Lung microvascular endothelial cell (primary cell): Measurements from ENCODE around the gene DDX4. TPM values are rescaled to one million over a fixed set of nuclear protein-coding genes. Genes with fewer than 3 reads are reported as not detected.
A peak's percentile ranks its signal among the peaks of the same experiment; 100 is the strongest.
"Not testable (repeated sequence)": the region's sequence is repeated elsewhere in the genome, so short reads cannot be mapped to it uniquely, and the experiment has no call there.

Experiments
- DNase-seq, 2 donors: peaks; one replicate each; pipeline versions ENCODE4 v3.0.0 to v3.0.0-alpha.2; 2010; ENCODE audit warnings: low read depth in 2 of 2
- total RNA-seq: library from RNA; depleted of rRNA; stranded (reverse); fragments of >200 nt; gene quantifications from 2 replicates; pipeline ENCODE4 v1.2.1, GENCODE V29; 2014

Gene DDX4
- not detected in 2 replicates for total RNA-seq

- DNase-seq, result no peak
These were observed at the start of gene DDX4 for GRCh38 chr5:55737793-55738192. Gene DDX4 (plus strand): TSS chr5:55738061. CDS start chr5:55738964, 903 bp downstream.

DNA sequence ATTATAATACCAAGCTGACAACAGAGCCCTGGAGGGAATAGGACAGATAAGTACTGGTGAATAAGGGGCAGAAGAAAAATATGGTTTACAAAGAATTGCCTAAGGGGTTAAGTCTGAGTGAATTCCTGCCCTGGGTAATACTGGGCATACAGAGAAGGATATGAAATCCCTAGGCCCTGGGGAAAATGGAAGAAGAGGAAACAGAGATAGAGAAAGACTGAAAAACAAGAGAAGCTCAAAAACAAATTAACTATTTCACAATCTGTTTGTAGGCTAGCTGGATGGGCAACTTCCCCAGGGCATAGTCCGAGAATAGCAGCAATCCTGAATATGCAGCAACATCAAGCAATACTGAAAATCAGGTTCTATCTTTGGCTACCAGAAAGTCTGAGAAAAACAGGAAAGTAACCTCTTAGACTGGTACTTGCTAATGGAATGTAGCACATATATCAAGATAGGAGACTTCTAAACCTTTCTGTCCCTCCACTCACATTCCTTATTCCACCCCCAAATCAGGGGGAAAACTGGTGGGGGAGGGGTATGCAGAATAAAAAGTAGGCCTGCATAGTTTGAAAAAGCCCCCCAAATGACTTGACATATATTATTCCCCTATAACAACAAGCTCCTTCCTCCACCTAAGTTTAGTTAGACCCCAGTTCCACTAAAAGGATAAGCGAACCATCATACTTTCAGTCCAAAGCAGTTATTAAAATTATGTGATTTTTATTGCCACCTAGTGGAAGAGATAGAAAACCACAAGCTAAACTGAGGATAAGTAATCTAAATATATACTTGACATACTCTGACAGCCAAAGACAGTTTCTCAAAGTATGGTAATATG, 46.4 kb upstream of the DDX4 start:
- DNase-seq, result peak; percentile 57 to 73

DNA sequence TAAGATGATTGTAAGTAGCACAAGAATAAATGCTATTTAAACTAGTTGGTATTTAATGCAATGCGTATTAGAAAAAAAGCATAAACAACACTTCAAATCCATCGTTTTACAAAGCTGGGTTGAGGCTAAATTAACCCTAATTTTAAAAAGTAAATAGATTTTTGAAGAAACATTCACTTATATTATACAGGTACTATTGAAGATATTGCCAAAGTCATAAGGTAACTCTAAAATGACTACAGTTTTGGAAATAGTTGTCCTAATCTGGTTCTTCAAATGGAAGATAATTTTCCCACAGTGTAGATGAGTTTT, 45.8 kb upstream of the DDX4 start:
- no peak for DNase-seq

DNA sequence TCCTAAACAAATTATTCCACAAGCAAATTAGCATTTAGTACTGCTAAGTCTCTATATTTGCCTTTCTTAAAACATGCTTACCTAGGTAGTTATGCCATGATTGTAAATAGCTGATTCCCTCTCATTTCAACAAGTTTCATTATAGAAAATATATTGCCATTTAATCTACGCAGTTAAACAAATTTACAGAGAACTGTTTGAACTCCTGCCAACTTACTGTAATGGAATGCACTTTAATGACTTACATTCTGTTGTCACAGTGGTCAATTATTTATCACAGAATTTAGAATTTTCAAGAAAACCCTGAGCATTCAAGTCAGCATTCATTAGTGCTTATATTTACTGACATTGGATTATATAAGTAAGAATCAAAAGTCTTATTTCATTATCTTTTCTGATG, 45.4 kb upstream of the DDX4 start:
- DNase-seq, result no peak

DNA sequence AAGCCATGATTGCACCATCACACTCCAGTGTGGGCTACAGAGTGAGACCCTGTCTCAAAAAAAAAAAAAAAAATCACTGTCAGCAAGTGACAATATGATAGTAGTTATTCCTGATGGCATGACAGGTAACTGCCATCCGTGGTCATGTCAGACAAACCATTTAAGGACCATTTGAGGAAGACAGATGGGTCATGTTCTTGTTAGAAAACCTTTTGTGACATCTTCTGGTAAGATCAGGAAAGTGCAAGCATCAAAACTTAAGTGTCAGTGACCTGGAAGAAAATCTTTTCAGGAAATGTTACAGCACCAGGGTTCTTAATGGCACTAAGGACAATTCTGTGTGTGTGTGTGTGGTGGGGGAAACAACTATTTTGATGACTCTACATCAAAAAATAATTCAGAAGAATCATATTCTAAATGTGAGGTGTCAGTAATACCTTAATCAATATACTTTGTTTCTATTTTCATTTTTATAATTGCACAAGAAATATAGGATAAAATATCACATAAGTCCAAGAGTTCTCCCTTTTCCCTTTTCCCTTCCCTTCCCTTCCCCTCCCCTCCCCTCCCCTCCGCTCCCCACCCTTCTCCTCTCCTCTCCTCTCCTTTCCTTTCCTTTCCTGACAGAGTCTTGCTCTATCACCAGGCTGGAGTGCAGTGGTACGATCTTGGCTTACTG, 43.6 kb upstream of the DDX4 start:
- peak; percentile 26 to 50 for DNase-seq

GRCh38 chr5:55696704-55697103, 41.2 kb upstream of the DDX4 start:
- not testable (repeated sequence) for DNase-seq

DNA sequence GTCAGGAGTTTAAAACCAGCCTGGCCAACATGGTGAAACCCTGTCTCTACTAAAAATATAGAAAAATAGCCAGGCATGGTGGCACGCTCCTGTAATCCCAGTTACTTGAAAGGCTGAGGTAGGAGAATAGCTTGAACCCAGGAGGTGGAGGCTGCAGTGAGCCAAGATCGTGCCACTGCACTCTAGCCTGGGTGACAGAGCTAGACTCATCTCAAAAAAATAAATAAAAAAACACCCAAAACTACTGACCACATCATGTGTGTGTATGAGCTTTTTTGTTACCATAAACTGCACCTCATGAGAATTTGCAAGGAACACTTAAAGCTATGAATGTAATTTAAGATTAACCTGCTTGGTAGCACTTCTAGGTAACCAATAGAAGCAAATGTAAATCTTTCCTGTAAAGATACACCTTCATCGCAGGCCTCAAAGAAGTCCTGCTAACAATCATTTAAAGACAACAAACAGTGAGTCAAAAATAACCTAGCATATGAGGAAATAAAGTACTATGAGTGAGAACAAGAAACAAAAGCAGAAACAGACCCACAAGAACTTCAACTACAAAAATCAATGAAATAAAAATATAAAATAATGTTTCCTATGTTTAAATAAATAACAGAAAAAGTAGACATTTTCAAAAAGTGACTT, 38.7 kb upstream of the DDX4 start:
- no peak for DNase-seq

- no peak for DNase-seq
These were observed 37.1 kb upstream of the DDX4 start for GRCh38 chr5:55700745-55701144.

- DNase-seq, result no peak
These were observed 36.3 kb upstream of the DDX4 start for GRCh38 chr5:55701462-55702103.

DNA sequence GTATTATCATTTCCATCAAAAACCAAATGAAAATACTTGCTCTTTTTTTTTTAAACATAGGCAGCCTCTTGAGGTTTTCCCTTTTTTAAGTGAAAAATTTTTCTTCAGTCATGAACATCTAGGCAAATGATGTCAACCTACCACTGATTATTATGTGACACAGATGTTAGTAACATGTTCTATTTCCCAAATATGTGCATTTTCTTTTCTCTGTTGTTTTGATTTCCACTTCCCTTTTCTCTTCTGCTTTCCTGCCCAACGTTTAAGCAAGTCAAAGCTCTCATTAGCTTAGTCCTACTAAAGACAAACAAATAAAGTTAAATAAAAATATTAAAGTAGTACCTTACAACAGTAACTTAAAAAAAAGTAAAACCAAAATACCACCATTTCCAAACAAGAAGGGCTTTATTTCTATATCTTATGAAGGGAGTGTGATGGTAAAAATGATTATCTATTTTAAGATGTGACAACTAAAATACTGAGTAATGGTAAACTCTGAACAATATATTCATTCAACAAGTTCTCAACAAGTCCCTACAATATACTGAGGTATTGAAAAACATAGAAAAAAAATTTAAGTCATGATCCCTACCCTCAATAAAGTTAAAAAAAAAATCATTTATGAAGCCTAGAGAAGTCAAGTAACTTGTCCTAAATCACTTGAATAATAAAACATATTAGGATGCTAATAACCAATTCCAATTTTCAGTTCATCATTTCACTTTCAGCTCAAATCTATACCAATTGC, 35.1 kb upstream of the DDX4 start:
- DNase-seq, result peak in 1 of 2 donors; percentile 38

DNA sequence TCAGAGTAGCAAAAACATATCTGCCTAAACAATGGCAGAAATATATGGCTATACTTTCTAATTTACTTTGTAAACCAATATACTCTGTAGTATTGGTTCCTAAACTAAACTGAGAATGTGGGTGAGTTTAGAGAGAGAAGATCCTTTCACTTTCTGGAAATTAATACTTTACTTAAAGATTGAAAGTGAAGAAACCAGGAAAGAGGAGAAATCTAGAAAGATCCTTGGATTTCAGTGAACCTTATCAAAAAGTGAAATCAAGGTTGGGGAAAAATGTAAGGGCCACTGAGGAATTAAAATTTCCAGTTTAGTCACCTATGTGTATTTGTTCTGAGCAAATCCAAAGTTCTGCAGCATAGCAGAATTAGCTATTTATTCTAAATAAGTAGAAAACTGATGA, 31.6 kb upstream of the DDX4 start:
- DNase-seq, result no peak

GRCh38 chr5:55708732-55709131, 29.1 kb upstream of the DDX4 start:
- peak in 1 of 2 donors; percentile 11 for DNase-seq

- peak; percentile 2 to 6 for DNase-seq
These were observed 26.3 kb upstream of the DDX4 start for GRCh38 chr5:55711507-55712022.

GRCh38 chr5:55712023-55712859, 25.6 kb upstream of the DDX4 start, which contains the start of gene SLC38A9:
Gene SLC38A9 (minus strand): TSS chr5:55712324. CDS start chr5:55697958, 14,366 bp downstream.
- peak; percentile 94 for DNase-seq

DNA sequence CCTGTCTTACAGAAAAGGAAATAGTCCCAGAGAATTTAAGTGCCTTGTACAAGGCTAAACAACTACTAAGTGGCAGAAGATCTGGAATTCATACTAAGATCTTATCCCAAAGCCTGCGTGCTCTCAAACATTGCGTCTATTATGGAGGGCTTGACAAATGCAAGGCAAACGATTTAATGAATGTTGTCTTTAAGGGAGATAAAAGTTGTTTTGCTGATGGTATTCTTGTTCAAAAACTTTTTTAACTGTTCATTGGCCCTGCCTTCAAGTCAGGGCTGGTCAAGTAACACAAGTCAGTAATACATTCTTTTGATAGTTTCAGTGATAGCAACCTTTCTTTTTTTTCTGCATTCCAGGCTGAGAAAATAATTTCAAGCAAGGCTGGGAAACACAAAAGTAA, 24.0 kb upstream of the DDX4 start:
- DNase-seq, result no peak

- no peak for DNase-seq
These were observed 23.5 kb upstream of the DDX4 start for GRCh38 chr5:55714339-55714738.

- DNase-seq, result no peak
These were observed 23.1 kb upstream of the DDX4 start for GRCh38 chr5:55714749-55715148.

- DNase-seq, result no peak
These were observed 22.3 kb upstream of the DDX4 start for GRCh38 chr5:55715519-55716078.

DNA sequence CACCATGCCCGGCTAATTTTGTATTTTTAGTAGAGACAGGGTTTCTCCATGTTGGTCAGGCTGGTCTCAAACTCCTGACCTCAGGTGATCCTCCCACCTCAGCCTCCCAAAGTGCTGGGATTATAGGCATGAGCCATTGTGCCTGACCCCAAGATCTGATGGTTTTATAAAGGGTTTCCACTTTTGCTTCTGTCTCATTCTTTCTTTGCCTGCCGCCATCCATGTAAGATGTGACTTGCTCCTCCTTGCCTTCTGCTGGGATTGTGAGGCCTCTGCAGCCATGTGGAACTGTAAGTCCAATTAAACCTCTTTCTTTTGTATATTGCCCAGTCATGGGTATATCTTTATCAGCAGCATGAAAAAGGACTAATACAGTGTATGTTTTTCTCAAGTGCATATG, 18.8 kb upstream of the DDX4 start:
- DNase-seq, result not testable (repeated sequence)
